Choroid plexus epithelial cell (primary cell): ENCODE data around the gene ATP2B3.

Experiments used
- DNase-seq: peaks from one replicate; pipeline ENCODE4 v3.0.0-alpha.2; 2010; ENCODE audit warnings: low read depth
- H3K4me3 ChIP-seq: 2 replicates; pipeline ENCODE4 v1.5.1; 2011; ENCODE audit warnings: low read depth, mild to moderate bottlenecking, control low read depth, low read length, moderate library complexity
- CTCF ChIP-seq: conservative IDR thresholded peaks from 2 replicates; pipeline ENCODE4 v1.5.1; 2011; ENCODE audit warnings: low read depth, mild to moderate bottlenecking, control low read depth, inconsistent platforms, low read length, moderate library complexity

ATP2B3 gene

DNA sequence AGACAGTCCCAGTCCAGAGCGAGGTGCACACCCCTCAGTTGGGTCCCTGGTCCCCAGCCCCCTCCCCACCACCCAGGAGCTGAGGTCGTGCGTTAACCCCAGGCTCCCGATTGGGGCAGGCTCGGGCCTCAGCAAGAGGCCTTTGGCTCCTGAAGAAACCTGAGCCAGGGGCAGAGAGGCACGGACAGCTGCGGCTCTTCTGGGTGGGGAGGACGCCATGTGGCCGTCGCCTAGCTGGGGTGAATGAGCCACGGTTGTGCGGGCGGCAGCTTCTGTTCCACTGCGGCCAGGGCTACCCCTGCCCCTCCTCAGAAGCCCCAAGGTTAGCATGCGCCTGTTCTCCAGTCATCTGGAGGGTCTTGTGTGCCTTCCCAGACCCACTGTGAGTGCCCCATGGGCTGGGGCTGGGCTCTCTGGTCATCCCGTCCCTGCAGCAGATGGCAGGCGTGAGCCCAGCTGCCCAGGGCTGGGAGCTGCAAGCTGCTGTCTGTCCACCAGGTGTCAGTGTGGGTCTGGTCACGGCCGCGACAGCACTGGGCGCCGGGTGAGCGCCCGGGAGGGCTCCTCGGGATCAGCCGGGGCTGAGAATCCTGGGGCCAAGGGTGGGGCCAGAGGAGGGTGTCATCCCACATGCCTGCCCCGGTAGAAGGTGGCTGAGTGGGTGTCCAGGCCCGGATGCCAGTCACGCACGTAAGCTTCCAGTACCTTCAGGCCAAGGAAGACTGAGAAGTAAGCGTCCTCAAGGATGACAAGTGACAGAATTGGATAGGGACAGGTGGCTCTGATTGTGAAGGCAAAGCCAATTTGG, 21.9 kb downstream of the ATP2B3 start:
- H3K4me3 ChIP-seq, result no peak overlapping the region
- DNase-seq, result peak; percentile 70
- TF ChIP-seq CTCF, result peak; percentile 88

- no peak for DNase-seq
- TF ChIP-seq CTCF, result no peak
- H3K4me3 ChIP-seq, result no peak overlapping the region
Observed at GRCh38 chrX:153539979-153540358, 22.5 kb downstream of the ATP2B3 start.

GRCh38 chrX:153544727-153545126, 27.3 kb downstream of the ATP2B3 start:
- no peak for DNase-seq
- no peak for TF ChIP-seq CTCF
- no peak overlapping the region for H3K4me3 ChIP-seq

- TF ChIP-seq CTCF, result no peak
- no peak overlapping the region for H3K4me3 ChIP-seq
- no peak for DNase-seq
Observed at GRCh38 chrX:153546386-153546785, 28.9 kb downstream of the ATP2B3 start.

DNA sequence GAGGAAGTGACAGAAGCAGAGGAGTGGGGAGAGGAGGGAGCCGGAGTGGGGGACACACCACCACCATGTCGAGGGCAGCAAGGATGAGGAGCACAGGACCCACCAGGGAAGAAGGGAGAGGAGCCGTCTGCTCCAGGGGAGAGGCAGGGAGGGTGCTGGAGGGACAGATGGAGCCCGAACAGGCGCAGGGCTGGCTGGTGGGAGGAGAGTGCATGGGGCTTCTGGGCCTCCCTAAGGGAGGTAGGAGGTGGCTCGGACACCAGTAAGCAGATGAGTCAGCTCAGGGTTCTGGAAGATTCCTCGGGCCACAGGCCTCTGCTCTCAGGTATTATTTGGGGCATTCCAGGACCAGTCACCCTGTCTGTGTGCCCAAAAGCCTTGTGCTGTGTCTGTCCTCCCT, 29.8 kb downstream of the ATP2B3 start:
- TF ChIP-seq CTCF, result no peak
- DNase-seq, result no peak
- H3K4me3 ChIP-seq, result no peak overlapping the region

GRCh38 chrX:153549231-153549630, 31.8 kb downstream of the ATP2B3 start:
- H3K4me3 ChIP-seq, result no peak overlapping the region
- TF ChIP-seq CTCF, result no peak
- DNase-seq, result no peak

DNA sequence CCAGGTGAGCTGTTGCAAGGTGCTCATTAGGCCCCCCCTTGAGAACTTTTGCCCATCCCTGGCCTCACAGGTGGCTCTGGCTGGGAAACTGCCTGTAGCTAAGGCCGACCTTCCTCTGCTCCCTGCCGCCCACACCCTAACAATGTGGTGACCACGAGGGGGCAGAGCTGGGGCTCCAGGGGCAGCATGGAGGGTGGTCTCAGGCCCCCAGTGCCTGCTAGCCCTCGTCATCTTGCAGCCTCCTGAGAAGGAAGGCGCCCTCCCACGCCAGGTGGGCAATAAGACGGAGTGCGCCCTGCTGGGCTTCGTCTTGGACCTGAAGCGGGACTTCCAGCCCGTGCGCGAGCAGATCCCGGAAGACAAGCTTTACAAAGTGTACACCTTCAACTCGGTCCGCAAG, 32.4 kb downstream of the ATP2B3 start:
- TF ChIP-seq CTCF, result no peak
- H3K4me3 ChIP-seq, result no peak overlapping the region
- no peak for DNase-seq
